GM21360 (cell line): ENCODE measurements around the gene MMP23B.
"Not testable (repeated sequence)": the region's sequence is repeated elsewhere in the genome, so short reads cannot be mapped to it uniquely, and the experiment has no call there.

Source experiments
- ATAC-seq: cut with Tn5 transposase; IDR thresholded peaks from one replicate; pipeline ENCODE4 v1.9.1; 2021; ENCODE audit warnings: mild to moderate bottlenecking, moderate library complexity; ENCODE audit not compliant: unreplicated experiment

Gene MMP23B

DNA sequence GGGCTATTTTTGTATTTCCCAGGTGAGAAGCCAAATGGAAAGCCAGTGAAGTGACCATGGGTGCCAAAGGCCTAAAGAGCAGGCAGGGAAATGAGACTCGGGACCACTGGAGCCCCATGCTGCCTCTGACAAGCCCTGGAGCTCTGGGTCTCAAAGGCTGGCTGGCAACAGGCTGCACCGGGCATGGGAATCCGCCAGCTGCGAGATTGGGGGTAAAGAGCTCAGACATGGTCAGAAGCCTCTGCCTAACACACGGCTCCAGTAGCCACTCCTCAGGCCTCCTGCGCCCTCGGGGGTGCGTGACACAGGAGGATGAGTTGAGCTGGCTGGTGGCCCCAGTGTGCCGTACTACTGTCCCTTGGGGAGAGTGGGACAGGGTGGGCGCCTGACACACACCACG is 32.3 kb downstream of the MMP23B start:
- not testable (repeated sequence) for ATAC-seq

DNA sequence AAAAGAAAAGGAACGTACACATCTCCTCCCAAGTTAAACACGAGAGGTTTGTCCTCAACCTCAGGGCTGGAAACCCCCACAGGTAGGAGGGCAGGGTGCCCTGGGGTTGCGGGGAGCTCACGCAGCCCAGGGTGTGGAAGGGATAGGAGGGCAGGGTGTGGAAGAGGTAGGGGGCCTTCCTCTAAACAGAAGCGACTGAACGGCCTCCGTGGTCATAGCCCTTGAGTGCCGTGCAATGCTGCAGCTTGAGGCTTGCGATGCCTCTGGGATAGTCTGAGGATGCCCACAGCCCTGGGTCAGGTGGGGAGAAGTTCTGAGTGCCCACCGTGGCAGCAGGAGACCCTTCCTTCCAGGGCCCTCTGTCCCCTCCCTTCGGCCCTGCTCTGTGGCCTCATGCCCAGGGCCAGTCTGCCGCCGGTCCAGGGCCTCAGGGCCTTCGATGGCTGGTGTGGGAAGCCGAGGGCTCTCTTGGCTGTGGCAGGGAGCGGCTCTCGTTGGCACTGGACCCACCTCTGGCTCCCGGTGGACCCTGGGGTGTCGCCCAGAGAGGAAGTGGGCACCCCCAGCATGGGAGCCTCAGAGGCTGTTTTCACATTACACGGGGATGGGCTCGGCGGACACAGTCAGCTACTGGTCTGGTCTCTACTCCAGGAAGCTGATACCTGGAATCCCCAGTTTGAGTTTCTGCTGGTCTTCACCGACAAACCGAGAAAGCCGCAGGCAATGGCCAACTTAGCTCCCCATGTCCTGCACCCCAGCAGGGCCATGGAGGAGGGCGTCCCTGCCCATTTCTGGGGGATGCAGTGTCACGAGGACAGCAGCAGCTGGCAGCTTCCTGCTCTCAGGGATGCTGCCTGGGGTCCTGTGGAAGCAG is 33.2 kb downstream of the MMP23B start:
- ATAC-seq: no peak

DNA sequence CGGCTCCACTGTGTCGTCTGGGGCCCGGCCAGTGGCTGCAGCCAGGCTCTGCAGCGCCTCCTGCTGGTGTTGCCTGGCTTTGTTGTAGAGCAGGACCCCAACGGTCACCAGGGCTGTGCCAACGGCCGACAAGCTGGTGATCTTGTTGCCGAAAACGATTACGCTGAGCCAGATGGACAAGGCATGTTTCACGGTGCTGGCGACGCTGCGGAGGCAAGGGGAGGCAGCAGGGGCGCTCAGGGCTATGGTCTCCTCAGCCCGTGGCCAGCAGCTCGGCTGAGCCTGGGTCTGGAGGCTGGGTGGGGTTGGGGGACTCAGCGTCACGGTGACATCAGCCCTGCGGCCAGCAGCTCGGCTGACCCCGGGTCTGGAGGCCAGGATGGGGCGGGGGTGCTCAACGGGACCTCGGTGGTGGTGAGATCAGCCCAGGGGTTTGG is 33.9 kb downstream of the MMP23B start:
- ATAC-seq: no peak

DNA sequence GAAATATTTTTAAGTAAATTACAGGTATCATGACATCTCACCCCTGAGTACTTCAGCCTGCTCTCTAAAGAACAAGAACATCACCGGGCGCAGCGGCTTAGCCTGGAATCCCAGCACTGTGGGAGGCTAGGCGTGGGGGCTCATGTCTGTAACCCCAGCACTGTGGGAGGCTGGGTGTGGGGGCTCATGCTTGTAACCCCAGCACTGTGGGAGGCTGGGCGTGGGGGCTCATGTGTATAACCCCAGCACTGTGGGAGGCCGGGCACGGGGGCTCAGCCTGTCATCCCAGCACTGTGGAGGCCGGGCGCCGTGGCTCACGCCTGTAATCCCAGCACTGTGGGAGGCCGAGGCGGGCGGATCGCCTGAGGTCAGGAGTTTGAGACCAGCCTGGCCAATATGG is 34.6 kb downstream of the MMP23B start:
- ATAC-seq: no peak

DNA sequence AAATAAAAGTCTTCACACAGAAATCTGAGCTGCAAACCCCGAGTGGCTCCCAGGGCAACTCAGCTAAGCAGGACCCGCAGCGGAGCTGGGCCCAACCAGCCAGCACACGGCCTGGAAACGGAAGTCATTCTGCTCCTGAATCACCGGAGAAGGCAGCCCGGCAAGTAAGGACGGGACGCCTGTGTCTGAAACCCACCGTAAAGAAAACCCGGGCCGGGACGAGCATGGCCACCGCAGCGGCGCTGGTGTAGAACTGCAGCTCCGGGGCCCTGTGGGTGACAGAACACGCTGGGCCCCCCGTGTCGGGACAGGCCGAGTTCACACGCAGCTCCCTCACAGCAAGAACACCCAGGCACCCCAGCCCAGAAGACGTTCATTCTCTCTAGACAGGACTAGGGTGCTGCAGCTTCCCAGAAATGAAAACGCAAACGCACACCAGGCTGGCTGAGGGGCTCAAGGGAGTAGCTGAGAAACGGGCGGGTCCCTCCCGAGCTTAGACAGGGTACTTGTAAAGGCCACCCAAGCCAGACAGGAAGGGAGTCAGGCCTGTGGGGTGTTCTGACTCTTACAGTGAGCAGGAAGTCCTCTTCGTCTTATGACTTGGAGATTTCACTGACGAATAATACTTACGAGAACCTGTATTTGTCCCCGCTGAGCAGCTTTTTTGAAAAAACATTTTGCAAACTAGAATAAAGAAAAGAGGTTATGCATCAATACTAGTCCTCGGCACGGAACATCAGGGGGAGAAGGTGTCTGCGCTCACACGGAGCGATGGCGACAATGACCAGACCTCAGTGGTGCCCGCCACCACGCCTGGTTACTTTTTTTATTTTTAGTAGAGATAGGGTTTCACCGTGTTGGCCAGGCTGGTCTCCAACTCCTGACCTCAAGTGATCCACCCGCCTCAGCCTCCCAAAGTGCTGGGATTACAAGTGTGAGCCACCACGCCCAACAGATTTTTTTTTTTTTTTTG is 37.8 kb downstream of the MMP23B start:
- no peak for ATAC-seq

DNA sequence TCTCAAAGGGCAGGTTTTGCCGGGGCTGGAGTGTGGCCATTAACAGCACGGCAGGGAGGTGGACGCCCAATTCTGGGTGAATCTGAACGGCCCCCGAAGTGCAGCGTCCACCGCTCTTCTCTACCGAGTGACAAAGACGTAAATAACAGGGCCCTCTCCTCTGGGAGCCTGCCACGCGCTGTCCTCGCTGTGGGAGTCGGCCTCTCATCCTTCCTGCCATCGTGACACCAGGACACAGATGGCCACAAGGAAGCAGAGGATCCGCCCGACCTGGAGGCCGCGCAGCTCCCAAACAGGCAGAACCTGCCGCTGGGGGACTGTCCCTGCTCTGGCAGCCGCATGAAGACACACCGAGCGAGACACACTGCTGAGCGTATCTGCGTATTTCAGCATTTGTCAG is 38.9 kb downstream of the MMP23B start:
- ATAC-seq: no peak

DNA sequence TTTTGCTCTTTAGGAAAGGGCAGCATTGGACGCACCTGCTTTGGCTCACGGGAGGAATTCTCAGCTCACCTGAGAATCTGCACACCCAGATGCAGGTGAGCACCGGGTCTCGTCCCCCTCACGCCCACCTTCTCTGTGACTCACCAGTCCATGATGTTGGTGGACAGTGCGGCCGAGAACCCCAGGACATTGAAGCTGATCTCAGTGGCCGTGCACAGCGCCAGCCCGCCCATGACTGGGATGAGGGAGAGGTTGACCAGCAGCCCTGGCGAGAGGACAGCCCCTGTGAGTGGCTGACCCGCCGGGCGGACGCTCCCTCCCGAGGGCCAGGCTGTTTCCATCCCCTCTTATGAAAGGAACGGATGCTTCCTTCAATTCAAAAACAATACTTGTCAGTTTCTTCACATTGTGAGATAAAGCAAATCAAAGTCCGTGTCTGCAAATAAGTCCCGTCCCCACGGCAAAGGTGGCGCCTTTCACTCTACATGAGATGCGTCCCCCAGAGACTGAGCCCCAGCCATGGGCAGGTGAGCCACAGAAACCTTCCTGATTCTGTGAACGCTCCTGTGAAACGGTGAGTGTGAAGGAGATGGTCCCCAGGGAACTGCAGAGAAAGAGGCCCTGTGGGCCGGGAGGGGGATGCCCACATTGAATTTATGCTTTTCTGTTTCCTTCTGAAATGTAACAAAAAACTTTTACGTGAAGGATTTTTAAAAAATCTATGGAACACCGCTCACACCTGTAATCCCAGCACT is 39.6 kb downstream of the MMP23B start:
- ATAC-seq: no peak

DNA sequence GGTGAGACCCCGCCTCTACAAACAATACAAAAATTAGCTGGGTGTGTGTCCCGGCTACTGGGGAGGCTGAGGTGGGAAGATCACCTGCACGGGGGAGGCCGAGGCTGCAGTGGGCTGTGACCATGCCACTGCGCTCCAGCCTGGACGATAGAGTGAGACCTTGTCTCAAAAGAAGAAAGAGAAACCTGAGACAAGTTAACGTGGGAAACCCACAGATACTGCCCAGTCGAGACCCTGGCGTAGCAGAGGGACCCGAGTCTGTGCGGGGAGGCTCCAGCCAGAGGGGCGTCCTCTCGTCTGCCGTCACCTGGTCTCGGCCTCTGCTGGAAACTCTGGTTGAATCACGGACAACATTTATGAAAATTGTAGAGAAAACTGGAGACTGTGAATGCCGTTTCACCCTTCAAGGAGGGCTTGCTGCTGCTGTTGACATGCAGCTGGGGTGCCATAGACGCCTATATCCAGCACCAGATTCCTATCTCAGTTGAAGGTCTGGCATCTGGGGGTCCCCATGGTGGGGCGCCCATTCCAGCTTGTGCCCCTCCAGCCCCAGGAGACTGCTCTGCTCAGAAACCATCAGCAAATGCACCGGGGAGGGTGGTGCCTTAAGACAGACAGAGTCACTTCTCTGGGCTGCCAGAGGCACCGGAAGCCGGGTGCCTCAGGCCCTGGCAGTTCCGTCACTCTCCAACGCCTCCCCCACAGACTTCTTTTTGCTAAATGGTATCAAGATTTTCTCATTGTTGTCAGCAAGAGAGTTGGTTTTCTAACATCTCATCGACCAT is 40.4 kb downstream of the MMP23B start:
- no peak for ATAC-seq

DNA sequence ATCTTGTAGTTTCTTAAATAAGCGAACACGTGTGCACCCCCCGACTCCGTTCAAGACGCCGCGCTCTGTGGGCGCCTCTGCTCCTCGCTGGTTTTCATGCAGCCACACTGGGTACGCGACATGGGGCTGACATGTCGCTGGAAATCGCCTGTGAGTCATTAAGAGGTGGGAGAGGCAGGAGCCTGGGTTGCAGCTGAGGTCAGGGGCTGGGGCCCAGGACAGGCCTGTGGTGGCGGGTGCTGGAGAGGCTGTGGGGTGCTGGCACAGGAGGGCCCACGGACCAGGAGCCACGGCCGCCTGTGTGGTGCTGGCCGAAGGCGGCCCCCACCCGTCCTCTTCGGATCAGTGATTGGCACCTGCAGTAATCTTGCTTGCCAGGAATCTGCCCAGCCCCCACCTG is 42.8 kb downstream of the MMP23B start:
- ATAC-seq: not testable (repeated sequence)

DNA sequence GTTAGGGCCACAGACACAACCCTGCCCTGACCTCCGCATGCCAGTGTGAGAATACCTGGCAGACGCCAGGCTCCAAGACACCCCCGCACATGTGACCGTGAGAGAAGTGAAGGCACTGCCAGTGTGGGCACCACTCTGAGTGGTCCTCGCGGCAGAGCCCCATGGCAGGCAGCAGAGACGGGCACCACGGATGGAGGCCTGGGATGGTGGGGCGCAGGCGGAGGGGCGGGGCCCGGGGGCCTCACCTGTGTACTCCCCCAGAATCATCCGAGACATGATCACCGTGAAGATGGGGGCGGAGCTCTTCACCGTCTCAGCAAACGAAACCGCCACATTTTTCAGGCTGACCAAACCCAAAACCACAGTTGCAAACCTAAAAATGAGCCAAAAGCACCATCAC is 43.2 kb downstream of the MMP23B start:
- ATAC-seq: not testable (repeated sequence)

DNA sequence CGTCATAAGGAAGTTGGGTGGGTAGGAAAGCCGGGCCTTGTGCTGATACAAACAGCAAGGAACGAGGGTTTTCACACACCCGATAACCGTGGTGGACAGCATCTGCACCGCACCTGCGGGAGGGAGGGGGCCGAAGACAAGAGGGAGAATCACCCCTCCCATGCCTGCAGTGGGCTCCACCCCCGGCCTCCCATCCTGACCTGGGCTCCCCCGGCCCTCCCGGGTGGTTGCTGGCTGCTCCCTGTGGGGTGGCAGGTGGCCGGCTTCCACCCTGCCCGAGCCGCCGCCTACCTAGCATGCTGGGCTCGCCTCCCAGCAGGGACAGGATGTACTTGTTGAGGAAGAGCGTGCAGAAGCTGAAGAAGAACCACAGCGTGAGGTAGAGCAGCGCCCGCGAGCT is 44.1 kb downstream of the MMP23B start:
- not testable (repeated sequence) for ATAC-seq

DNA sequence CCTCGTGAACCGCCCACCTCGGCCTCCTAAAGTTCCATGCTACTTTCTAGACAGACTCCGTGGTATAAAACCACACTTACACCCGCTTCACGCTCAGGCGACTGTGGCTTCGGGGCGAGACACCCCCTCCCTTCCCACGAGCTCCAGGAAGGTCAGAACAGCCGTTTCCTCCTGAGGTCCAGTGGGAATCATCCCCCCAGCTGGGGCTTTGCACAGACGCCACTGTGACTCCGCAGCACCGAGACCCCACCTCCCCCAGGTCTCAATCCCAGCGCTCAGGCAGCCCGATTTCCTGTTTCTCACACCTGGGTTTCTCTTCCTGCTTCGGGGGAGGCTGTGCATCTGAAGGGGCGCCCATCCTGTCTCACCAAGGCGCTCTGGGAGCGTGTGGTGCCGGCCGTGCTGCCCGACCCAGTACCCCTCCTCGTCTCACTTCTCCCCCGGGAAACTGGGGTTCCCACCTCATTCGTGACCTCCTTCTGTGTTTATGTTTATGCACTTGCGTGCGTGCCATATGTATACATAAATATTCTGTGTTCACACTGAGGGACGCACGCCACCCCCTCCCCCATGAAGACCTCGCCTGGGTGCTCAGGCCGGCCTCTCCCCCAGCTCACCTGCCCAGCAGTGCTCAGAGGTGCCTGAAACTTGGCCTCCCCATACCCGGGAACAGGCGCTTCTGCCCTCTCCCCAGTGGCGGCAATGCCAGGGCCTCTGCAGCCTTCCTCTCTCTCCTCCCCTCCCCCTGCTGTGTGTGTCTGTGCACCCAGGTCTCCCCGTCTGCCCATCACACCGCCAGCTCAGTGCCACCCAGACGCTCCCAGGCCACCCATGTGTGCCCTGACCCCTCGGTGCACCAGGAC is 46.0 kb downstream of the MMP23B start:
- peak; percentile 43 for ATAC-seq

DNA sequence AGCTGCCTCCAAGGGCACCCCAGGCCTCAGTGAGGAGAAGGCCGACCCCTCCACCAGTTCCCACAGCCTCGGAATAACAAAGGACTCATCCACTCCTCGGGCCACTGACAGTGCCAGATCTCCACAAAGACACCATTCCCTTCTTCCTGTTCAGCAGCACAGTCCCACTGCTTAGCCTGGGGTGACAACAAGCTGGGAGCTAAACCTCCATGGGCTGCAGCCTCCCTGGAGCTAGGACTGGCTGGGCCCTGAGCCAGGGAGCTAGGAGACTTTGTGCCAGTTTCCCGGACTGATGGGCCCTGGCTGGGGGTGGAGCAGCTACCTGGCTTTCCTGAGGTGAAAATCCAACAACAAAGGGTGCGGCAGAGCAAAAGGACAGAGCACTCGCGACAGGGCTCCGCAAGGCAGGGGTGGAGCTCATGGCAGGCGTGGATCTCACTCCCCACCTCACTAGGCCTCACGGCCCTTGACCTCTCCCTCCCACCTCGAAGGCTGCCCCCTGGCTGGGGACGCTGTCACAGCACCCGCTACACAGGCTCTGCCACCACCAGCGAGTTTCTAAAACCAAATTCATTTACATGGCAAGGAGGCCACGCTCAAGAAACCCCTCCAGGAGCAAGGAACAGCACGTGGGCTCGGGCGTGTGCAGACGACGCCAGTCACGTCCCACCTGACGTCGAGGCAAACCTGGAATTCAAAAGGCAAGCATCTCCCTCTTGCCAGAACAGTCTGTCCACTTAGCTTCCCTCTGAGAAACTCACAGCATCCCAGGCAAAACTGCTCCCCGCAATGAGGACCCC is 46.8 kb downstream of the MMP23B start:
- peak; percentile 39 for ATAC-seq

DNA sequence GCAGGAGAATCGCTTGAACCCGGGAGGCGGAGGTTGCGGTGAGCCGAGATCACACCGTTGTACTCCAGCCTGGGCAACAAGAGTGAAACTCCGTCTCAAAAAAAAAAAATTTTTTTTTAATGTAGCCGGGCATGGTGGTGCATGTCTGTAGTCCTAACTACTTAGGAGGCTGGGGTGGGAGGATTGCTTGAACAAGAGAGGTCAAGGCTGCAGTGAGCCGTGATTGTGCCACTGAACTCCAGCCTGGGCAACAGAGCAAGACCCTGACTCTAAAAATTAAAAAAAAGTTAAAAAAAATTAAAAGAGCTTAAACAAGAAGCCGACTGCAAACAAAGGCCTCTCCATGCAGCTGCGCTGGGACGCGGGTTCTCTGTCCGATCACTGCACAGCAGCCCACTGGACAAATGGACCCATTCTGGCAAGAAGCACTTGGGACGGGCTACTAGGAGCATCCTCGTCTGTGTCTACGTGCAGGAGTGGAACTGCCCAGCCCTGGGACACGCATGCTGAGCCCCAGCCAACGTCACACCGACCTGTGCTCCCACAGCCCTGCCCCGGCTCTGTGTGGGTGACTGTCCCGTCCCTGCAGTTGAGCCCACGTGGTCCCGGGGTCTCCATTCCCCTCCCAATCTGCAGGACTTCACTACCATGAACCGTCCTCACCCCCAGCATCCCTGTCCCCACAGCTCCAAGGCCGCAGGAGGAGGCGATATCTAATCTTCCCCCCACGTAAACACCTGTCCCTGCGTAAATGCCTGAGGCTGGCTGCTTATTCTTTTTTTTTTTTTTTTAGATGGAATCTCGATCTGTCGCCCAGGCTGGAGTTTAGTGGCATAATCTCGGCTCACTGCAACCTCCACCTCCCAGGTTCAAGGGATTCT is 48.3 kb downstream of the MMP23B start:
- no peak for ATAC-seq

DNA sequence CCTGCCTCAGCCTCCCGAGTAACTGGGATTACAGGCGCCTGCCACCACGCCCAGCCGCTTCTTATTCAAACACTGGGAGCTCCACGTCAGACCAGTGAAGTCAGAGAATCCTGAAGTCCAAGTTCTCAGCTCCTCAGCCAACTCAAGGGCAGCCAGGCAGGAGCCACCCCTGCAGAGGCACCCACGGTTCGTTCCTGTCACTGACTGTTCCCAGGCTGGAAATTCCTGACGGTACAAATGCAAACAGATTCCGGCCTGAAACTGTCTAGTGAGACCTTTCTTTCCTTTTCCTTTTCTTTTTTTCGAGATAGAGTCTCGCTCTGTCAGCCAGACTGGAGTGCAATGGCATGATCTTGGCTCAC is 48.9 kb downstream of the MMP23B start:
- ATAC-seq: no peak

DNA sequence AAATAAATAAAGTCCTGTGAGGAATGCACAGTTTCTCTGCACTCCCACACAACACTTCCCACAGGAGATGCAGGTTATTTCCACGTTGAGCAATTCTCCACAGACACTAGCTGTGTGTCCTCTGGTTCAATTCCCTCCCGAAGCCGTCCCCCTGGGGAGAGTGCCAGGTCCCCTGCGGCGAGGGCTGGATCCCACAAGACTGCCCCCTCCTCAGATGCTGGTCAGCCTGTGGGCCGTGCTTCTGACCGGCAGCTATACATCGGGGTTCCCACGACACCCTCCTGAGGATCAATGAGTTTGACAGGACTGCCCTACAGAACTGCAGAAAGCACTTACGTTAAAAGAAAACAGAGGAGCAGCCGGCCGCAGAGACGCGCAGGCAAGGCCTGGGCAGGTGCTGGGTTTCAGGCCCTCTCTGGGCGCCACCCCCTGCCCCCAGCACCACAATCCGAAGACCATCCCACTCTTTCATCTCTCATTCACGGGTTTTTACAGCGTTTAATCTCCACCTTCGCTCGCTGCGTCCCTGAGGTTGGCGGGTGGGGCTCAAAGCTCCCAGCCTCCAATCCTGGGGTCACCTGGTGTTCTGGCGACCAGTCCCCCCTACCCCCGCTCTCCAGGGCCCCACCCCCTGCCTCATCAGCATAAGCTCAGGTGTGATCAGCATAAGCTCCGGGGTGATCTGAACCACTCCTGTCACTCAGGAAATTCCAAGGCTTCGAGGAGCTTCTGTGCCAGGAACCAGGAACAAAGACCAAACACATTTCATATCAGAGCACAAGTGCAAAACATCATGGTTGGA is 51.3 kb downstream of the MMP23B start:
- ATAC-seq: no peak
